Germinal center (tissue), 1 donor: Measurements from ENCODE around the gene KIF26B.

Experiments
- DNase-seq: peaks from one replicate; pipeline ENCODE4 v3.0.0; 2012; ENCODE audit warnings: mixed read lengths, low spot score

Gene KIF26B

GRCh38 chr1:245598524-245599305 lies 443.9 kb downstream of the KIF26B start:
- no peak for DNase-seq

GRCh38 chr1:245599371-245600174 lies 444.8 kb downstream of the KIF26B start:
- DNase-seq: no peak

GRCh38 chr1:245600658-245601057 lies 445.9 kb downstream of the KIF26B start:
- no peak for DNase-seq

- DNase-seq: no peak
Observed at GRCh38 chr1:245603311-245603865, 448.6 kb downstream of the KIF26B start.

GRCh38 chr1:245604979-245605378 lies 450.2 kb downstream of the KIF26B start:
- no peak for DNase-seq

GRCh38 chr1:245605480-245606156 lies 450.8 kb downstream of the KIF26B start:
- no peak for DNase-seq

GRCh38 chr1:245606157-245606725 lies 451.5 kb downstream of the KIF26B start:
- DNase-seq: no peak

- DNase-seq: no peak
Observed at GRCh38 chr1:245608271-245608670, 453.5 kb downstream of the KIF26B start.

GRCh38 chr1:245609354-245610150 lies 454.8 kb downstream of the KIF26B start:
- no peak for DNase-seq

GRCh38 chr1:245611251-245611650 lies 456.5 kb downstream of the KIF26B start:
- DNase-seq: no peak

GRCh38 chr1:245614476-245614875 lies 459.7 kb downstream of the KIF26B start:
- no peak for DNase-seq

- no peak for DNase-seq
Observed at GRCh38 chr1:245615001-245615400, 460.2 kb downstream of the KIF26B start.

GRCh38 chr1:245621589-245621988 lies 466.8 kb downstream of the KIF26B start:
- DNase-seq: no peak

- no peak for DNase-seq
Observed at GRCh38 chr1:245622332-245623014, 467.7 kb downstream of the KIF26B start.

- DNase-seq: no peak
Observed at GRCh38 chr1:245641384-245641783, 486.6 kb downstream of the KIF26B start.

GRCh38 chr1:245645406-245645805 lies 490.6 kb downstream of the KIF26B start:
- DNase-seq: no peak

- DNase-seq: no peak
Observed at GRCh38 chr1:245645894-245646293, 491.1 kb downstream of the KIF26B start.

- DNase-seq: no peak
Observed at GRCh38 chr1:245648749-245649522, 494.2 kb downstream of the KIF26B start.

GRCh38 chr1:245649666-245650065 lies 494.9 kb downstream of the KIF26B start:
- DNase-seq: no peak

GRCh38 chr1:245650441-245650960 lies 495.7 kb downstream of the KIF26B start:
- DNase-seq: no peak
